Breast epithelium (tissue), 3 donors: ENCODE results near the gene RNF166.

Experiments
- POLR2A ChIP-seq: fragments of 450-650 bp; IDR thresholded peaks from one replicate; pipeline ENCODE4 v1.6.1; 2016; ENCODE audit warnings: antibody characterized with exemption, mild to moderate bottlenecking, moderate library complexity
- POLR2AphosphoS5 ChIP-seq, 3 donors: sonication (generic); formaldehyde crosslinking; IDR thresholded peaks; one replicate each; pipeline ENCODE4 v1.6.1; 2017; ENCODE audit warnings: antibody characterized with exemption in 3 of 3
- TF ChIP-seq, protein P1 (sequence below), 3 donors: fragments of 450-650 bp; IDR thresholded peaks; one replicate each; pipeline ENCODE4 v1.5.1; 2016 to 2017; ENCODE audit warnings: antibody characterized with exemption in 3 of 3, mild to moderate bottlenecking in 3 of 3, moderate library complexity in 3 of 3

DNA sequence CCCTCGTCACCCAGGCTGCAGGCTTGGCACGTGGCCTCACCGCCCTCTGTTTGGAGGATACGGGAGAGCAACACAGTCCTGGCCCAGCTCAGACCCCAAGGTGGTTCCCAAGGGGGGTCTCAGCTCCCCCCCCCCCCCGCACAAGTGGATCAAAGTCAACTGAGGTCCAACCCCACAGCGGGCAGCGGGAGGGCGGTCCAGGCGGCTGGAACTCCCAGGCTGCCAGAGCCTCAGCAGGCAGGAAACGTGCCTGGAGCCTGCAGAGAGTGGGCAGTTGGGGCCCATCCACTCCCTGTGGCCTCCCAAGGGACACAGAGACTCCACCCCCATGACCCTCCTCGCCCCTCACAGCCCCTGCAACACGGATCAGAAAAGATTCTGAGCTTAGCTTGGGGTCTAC, 42.2 kb upstream of the RNF166 start:
- TF ChIP-seq, protein P1, sequence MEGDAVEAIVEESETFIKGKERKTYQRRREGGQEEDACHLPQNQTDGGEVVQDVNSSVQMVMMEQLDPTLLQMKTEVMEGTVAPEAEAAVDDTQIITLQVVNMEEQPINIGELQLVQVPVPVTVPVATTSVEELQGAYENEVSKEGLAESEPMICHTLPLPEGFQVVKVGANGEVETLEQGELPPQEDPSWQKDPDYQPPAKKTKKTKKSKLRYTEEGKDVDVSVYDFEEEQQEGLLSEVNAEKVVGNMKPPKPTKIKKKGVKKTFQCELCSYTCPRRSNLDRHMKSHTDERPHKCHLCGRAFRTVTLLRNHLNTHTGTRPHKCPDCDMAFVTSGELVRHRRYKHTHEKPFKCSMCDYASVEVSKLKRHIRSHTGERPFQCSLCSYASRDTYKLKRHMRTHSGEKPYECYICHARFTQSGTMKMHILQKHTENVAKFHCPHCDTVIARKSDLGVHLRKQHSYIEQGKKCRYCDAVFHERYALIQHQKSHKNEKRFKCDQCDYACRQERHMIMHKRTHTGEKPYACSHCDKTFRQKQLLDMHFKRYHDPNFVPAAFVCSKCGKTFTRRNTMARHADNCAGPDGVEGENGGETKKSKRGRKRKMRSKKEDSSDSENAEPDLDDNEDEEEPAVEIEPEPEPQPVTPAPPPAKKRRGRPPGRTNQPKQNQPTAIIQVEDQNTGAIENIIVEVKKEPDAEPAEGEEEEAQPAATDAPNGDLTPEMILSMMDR (IDR thresholded peaks at IDR 0.05), result no peak
- TF ChIP-seq POLR2A (no peak), POLR2AphosphoS5 (IDR thresholded peaks at IDR 0.05) (no peak)
